Stimulated activated CD4-positive, alpha-beta T cell treated with anti-CD3 and anti-CD28 coated beads, Interleukin-15, amount 100 ng/mL, for 48 hours (primary cell): ENCODE results near the gene C6orf136.

ENCODE experiments used
- DNase-seq, 2 donors: peaks; one replicate each; pipeline ENCODE4 v3.0.0-alpha.2; 2020; ENCODE audit warnings: low read depth in 2 of 2

Gene C6orf136

DNA sequence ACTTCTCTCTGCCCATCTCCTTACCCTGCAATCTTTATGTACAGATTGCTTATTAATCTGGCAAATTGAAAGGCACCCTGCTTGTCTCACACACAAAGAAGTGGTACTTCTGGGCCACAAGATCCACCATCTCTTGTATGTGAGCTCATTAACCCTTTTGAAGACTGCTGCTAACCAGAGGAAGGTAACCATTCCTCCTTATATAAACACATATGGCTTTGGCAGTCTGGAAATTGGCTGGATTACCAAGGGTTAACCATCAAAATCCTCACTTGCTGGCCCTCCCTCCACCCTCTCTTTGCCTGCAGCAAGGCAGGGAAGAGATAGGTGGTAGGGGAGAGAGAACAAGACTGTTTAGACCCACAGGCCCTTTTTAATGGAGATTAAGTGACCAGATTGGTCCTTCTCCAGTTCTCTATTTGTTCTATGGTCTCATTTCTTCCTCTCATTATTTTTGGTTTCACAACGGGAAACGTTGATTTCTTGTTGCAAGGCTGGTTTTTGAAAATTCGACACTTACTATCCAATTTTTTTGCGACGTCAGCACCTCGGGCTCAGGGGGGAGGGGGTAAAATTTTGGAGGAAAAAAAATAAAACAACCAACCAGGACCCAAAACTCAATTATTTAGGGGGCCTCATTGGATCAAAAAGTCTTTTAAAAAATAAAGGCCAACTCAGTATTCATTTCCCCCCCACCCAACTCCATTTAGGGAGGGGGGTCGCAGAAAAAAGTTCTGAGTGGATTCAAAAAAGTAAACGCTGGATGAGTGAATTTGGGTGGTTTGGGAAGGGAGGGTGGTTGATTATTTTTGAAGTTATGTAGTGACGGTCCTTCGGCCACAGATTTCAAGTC is 30.7 kb upstream of the C6orf136 start:
- DNase-seq: no peak

DNA sequence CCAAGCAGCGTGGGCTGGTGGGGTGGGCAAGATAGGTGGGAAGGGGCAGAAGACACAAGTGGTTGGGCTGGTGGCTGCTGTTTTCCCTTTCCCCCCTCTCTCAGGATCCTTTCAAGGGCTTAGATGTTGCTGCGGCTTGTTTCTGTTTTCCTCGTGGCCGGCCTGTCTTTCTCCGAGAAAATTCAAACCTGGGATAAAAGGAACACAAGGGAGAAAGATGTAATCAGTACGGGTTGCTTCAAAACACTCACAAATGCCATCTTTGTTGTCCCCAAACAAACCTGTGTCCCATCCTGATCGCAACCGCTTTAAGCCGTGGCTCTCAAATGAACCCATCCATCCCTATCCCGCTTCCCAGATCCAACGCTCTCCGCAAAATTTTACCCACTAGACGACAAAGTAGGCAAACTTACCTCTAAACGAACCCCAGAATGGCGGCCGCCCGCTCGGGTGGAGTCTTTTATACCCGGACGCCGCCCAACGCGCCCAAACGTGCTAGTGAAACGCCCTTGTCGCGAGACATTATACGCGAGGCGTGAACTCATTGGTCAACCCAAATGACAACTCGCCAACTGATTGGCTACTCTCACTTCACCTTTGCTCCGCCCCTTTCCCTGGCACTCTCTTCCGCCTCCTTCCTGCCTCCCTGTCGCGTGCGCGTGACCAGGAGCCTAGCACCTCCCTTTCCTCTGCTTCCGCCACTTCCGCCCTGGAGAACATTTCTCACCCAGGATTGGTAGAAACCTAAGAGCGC is 29.9 kb upstream of the C6orf136 start, which contains the start of gene PPP1R10:
Gene PPP1R10, minus strand, starts transcription at position 433 of the 754 bp plus-strand sequence. CDS start 7,299 bp downstream, outside the sequence.
- peak; percentile 98 to 99 for DNase-seq

- DNase-seq: peak; percentile 95 to 97
Observed at GRCh38 chr6:30617565-30618269, 29.2 kb upstream of the C6orf136 start, which contains the start of gene MRPS18B. MRPS18B (plus strand) TSS chr6:30617840; CDS start chr6:30617866, 26 bp downstream.

DNA sequence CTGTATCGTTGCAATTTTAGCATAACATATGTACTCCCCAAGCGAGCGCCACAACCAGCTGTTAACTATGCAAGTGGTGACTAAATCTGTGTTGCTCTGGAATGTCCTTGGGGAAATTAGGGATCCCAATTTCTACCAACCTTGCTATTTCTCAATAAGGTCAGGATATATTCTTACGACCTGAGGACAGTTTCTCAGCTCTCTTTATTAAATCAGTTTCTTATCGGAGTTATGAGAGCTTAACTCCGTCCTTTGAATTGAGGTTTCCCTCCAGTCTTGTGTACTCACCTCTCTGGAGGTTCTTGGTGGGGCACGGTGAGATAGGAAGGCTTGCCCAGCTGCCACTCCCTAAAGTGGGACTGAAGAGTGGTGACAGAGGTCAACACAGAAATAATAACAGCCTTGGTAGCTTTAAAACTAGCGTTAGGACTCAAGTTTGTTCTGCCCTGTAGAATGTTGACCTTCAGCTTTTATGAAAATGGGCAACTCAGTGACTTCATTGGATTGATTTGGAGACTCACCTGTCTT is 28.6 kb upstream of the C6orf136 start:
- no peak for DNase-seq

GRCh38 chr6:30619561-30619960 is 27.4 kb upstream of the C6orf136 start:
- DNase-seq: no peak

- DNase-seq: no peak
Observed at GRCh38 chr6:30625511-30625910, 21.4 kb upstream of the C6orf136 start.

GRCh38 chr6:30626484-30627366 is 20.2 kb upstream of the C6orf136 start, which contains the start of gene ATAT1:
ATAT1 (plus strand) TSS chr6:30626874.
- DNase-seq: peak; percentile 73 to 81

GRCh38 chr6:30635834-30636233 is 11.1 kb upstream of the C6orf136 start:
- no peak for DNase-seq

DNA sequence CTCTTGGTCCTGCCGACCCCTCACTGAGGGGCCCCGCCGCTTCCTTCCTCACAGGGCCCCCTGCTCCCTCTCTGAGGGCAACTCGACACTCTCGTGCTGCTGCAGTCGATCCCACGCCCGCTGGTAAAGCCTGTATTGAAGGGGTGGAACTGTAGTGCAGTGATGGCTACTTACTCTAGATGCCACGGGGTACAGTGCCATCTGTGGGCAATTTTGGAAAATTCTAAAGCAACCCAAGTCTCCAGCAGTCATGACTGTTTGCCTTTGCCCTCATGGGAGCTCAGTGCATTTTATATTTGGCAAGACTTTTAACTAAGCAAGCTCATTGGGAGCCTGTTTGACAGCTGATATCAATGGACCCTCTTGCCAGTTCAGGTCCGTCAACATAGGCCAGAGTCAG is 6.5 kb upstream of the C6orf136 start:
- no peak for DNase-seq

- no peak for DNase-seq
Observed at GRCh38 chr6:30641048-30641447, 5.9 kb upstream of the C6orf136 start.

DNA sequence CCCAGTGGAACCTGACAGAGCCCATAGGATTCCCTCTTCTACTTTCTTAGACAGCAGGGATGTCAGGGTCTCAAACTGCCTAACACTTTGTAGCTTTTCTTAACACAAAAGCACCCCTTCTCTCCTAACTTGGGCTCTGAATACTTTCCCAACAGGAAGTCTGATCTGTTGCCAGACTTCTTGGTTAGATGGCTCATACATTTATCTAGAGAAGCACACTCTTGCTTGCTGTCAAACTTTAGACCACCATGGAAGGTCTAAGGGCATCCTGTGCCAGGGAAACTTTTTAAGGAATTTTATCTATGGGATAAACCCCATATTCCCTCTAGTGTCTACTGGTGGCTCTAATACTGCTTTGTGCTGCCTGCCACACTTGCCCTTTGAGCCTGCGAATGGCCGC is 3.3 kb upstream of the C6orf136 start:
- no peak for DNase-seq

DNA sequence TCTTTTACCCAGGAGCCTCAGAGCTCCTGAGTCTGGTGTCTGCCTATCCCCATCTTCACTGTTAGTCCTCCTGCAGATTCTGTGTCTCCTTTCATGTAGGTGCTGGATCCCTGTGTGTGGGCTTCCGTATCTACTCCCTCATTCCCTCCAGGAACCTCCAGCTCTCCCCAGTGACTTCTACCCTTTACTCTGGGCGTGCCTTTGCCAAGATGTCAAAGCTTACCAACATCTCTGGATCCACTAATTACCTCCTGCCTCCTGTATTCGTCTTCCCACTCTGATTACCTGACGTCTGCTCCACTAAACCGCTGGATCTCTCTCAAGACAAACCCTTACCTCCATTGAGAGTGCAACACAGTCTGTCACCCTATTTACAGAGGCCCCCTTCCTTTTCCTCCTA is 2.2 kb upstream of the C6orf136 start:
- DNase-seq: no peak

- DNase-seq: no peak
Observed at GRCh38 chr6:30645989-30646388, 944 bp upstream of the C6orf136 start.

DNA sequence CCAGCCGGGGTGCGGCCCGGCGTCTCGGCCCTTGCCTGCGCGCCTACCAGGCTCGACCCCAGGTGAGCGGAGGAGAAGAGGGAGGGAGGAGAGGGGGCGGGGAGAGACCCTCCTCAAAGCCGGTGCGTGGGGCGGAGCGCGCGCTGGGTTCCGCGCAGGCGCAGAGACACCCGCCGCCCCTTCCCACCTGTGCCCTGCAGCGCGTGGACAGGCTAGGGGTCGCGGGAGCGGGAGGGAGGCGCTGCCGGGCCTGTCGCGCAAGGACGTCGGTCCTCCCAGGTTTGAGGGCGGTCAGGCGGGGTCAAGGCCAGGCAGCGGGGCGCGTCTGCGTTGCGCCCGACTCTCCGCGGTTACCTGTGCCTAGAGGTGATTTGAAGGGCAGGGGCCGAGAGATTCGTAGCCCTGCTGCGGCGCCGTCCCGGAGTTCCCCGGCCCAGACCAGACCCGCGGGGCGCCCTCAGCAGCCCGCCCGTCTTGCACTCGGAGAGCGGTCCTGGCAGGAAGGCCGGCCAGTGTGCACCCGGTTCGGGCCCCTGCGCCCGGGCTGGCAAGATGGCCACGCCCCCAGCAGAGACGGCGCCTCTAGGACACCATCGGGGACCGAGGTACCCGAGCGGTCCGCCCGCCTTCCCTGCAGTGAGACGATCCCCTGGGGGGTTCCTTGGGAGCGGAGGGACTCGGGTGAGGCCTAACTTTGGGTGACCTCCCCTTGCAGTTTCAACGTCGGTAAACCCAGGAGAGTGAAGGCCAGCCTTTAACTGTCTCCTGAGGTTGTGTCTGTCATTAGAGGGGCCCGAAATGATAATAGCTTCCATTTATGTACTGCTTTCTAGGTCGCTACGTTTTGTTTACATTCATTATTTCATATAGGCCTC is 546 bp downstream of the C6orf136 start:
- peak; percentile 60 to 63 for DNase-seq

DNA sequence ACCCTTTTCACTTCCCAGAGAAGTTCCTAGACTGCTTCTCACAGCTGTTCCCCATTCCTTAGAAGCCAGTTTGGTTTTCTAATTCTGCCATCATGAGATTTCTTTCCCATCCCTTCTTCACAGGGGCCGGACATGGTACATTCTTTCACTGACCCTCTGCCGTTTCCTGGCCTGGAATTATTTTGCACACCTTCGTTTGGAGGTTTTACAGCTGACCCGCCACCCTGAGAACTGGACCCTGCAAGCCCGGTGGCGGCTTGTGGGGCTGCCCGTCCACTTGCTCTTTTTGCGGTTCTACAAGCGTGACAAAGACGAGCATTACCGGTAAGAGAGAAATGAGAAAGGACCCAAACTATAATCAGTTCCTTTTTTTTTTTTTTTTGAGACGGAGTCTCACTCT is 4.2 kb downstream of the C6orf136 start:
- no peak for DNase-seq

DNA sequence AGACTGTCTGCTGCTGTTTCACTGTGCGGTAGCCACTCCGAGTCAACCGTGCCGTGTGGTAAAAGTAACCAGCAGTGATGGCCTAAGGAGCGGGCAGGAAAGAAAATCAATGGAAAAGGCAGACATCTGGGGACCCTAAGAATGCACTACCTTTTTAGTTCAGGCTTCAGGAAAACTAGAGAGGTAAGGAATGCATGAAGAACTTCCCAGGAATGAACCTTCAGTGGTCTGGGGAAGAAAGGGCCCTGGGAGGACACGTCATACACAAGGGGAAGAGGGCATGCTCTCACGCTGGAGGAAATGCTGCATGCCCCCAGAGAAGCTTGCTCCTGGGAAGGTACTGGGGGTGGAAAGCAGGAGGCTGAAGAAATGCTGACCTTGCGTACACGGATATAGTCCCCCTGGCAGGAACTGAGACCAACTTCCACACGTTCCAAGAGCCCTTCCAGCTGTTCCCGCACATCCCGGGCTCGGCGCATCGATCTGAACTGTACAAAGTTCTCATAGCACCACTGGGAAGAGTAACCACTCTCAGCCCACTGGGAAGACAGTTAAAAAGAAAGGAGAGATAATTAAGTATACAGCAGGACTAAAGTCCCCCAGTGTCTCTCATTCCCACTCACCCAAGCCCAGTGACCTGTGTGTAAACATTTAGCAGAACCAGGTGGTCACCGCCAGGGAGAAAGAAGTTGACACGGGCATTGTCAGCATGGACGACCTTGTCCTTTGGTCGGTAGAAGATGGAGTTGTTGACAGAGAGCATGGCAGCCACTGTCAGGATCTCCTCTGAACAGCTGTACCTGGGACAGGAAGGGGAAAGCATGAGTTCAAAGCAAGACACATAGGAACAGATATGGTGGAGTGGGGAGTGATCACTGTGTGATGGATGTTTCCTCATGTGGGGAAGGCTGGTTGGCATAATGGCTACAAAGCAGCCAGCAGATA is 8.1 kb downstream of the C6orf136 start:
- DNase-seq: no peak

- no peak for DNase-seq
Observed at GRCh38 chr6:30655743-30656094, 8.8 kb downstream of the C6orf136 start.

GRCh38 chr6:30656513-30656912 is 9.6 kb downstream of the C6orf136 start:
- DNase-seq: no peak

DNA sequence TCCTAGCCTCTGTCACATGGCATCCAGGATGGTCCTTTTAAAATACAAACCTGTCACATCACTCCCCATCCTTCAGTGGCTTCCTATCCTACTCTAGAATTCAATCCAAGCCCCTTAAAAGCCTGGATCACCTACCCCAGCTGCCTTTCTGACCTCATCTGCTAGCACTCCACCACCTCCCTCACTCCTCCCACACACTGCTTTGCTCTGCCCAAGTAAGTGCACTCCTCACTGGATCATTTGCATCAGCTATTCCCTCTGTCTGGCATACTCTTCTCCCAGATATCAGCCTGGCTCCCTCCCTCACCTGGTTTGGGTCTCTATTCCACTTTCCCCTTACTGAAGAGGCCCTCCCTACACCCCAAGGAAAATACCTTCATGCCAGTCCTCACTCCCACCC is 10.5 kb downstream of the C6orf136 start:
- no peak for DNase-seq
